ENCODE results near the gene OSBPL9. TPM values are rescaled to one million over a fixed set of nuclear protein-coding genes. Genes with fewer than 3 reads are reported as not detected.

Gene OSBPL9
- total RNA-seq, 1 experiment from 2014 or later, result 61.9 TPM

GRCh38 chr1:51621161-51621560 is 4.3 kb downstream of the OSBPL9 start:
- TF ChIP-seq CTCF (IDR thresholded peaks at IDR 0.05; ENCODE audit: insufficient read depth in 1 of 2, low read depth in 1 of 2, low read length in 1 of 2, severe bottlenecking in 1 of 2, unreplicated experiment in 1 of 2), result no peak
- intact Hi-C loops (cut with micrococcal nuclease; ENCODE audit: unreplicated experiment), result no loop called here
- ChIA-PET POLR2A (no interaction called here), CTCF (no interaction called here)
- Histone ChIP-seq H3K27me3 (replicated peaks; ENCODE audit: control insufficient read depth, insufficient read depth, low read length) (no peaks in the 10 kb centered on the region), H3K4me3 (ENCODE audit: low read depth, low read length) (no peak overlapping the region), H3K36me3 (ENCODE audit: control insufficient read depth, insufficient read depth, low read length) (no peaks in the 10 kb centered on the region), H3K4me1 (peaks cover 26% of the 10 kb centered on the region), H3K9me3 (no peaks in the 10 kb centered on the region)
- Mint-ChIP-seq H3K4me1 (ENCODE audit: low read depth, unreplicated experiment) (peaks cover 32% of the 10 kb centered on the region), H3K27me3 (ENCODE audit: insufficient read depth, unreplicated experiment) (no peaks in the 10 kb centered on the region), H3K9me3 (ENCODE audit: unreplicated experiment) (no peaks in the 10 kb centered on the region), H3K36me3 (ENCODE audit: insufficient read depth, unreplicated experiment) (peaks cover 8% of the 10 kb centered on the region), H3K4me3 (ENCODE audit: unreplicated experiment) (no peak overlapping the region), H3K27ac (ENCODE audit: unreplicated experiment) (no peak overlapping the region)
- DNase-seq, result no peak
- BruUV-seq (replicated peaks), result no TSS peak

GRCh38 chr1:51621841-51622454 is 5.1 kb downstream of the OSBPL9 start:
- Mint-ChIP-seq H3K9me3 (ENCODE audit: unreplicated experiment) (no peaks in the 10 kb centered on the region), H3K36me3 (ENCODE audit: insufficient read depth, unreplicated experiment) (peaks cover 6% of the 10 kb centered on the region), H3K4me1 (ENCODE audit: low read depth, unreplicated experiment) (peaks cover 28% of the 10 kb centered on the region), H3K4me3 (ENCODE audit: unreplicated experiment) (no peak overlapping the region), H3K27ac (ENCODE audit: unreplicated experiment) (peak overlapping the region; percentile 5), H3K27me3 (ENCODE audit: insufficient read depth, unreplicated experiment) (no peaks in the 10 kb centered on the region)
- ChIA-PET POLR2A (no interaction called here), CTCF (interaction anchor here (1.1 kb wide), 1 partner anchor 26 kb away, joined by 3 read pairs; no protein-coding TSS in a partner anchor)
- Histone ChIP-seq H3K4me1 (peaks cover 26% of the 10 kb centered on the region), H3K36me3 (ENCODE audit: control insufficient read depth, insufficient read depth, low read length) (no peaks in the 10 kb centered on the region), H3K9me3 (no peaks in the 10 kb centered on the region), H3K27me3 (replicated peaks; ENCODE audit: control insufficient read depth, insufficient read depth, low read length) (no peaks in the 10 kb centered on the region), H3K4me3 (ENCODE audit: low read depth, low read length) (no peak overlapping the region)
- BruUV-seq (replicated peaks), result no TSS peak
- TF ChIP-seq CTCF (IDR thresholded peaks at IDR 0.05; ENCODE audit: insufficient read depth in 1 of 2, low read depth in 1 of 2, low read length in 1 of 2, severe bottlenecking in 1 of 2, unreplicated experiment in 1 of 2), result no peak
- no peak for DNase-seq
- intact Hi-C loops (cut with micrococcal nuclease; ENCODE audit: unreplicated experiment), result no loop called here

- Mint-ChIP-seq H3K27me3 (ENCODE audit: insufficient read depth, unreplicated experiment) (no peaks in the 10 kb centered on the region), H3K36me3 (ENCODE audit: insufficient read depth, unreplicated experiment) (peaks cover under 1% of the 10 kb centered on the region), H3K4me3 (ENCODE audit: unreplicated experiment) (no peak overlapping the region), H3K9me3 (ENCODE audit: unreplicated experiment) (no peaks in the 10 kb centered on the region), H3K4me1 (ENCODE audit: low read depth, unreplicated experiment) (peaks cover 31% of the 10 kb centered on the region), H3K27ac (ENCODE audit: unreplicated experiment) (peak overlapping the region; percentile 5)
- TF ChIP-seq CTCF (IDR thresholded peaks at IDR 0.05; ENCODE audit: insufficient read depth in 1 of 2, low read depth in 1 of 2, low read length in 1 of 2, severe bottlenecking in 1 of 2, unreplicated experiment in 1 of 2), result no peak
- intact Hi-C loops (cut with micrococcal nuclease; ENCODE audit: unreplicated experiment), result no loop called here
- peaks cover 26% of the 10 kb centered on the region for H3K4me1 ChIP-seq
- H3K9me3 ChIP-seq, result no peaks in the 10 kb centered on the region
- CTCF ChIA-PET, result interaction anchor here (1.1 kb wide), 1 partner anchor 26 kb away, joined by 3 read pairs; no protein-coding TSS in a partner anchor
- POLR2A ChIA-PET, result interaction anchor here (0.5 kb wide), 1 partner anchor 107 kb away, joined by 4 read pairs; no protein-coding TSS in a partner anchor
- no peaks in the 10 kb centered on the region for H3K27me3 ChIP-seq (replicated peaks; ENCODE audit: control insufficient read depth, insufficient read depth, low read length)
- BruUV-seq (replicated peaks), result no TSS peak
- DNase-seq, result peak; percentile 33 to 70
- H3K4me3 ChIP-seq (ENCODE audit: low read depth, low read length), result no peak overlapping the region
- no peaks in the 10 kb centered on the region for H3K36me3 ChIP-seq (ENCODE audit: control insufficient read depth, insufficient read depth, low read length)
These were observed 5.6 kb downstream of the OSBPL9 start for GRCh38 chr1:51622455-51622913.
